ENCODE data around the gene TSPYL1. TPM values are rescaled to one million over a fixed set of nuclear protein-coding genes. Genes with fewer than 3 reads are reported as not detected.
"Not testable (repeated sequence)": the region's sequence is repeated elsewhere in the genome, so short reads cannot be mapped to it uniquely, and the experiment has no call there.

The TSPYL1 gene
- total RNA-seq, 2 donors from 2014 or later = 82.9 to 94.3 TPM

GRCh38 chr6:116326181-116326671 lies 46.5 kb upstream of the TSPYL1 start:
- intact Hi-C loops (cut with DNase I) = no loop called here
- H3K9me3 ChIP-seq = no peaks in the 10 kb centered on the region

GRCh38 chr6:116325634-116326132 lies 46.0 kb upstream of the TSPYL1 start:
- H3K9me3 ChIP-seq; H3K9ac ChIP-seq (ENCODE audit: low read depth in 2 of 2, low read length in 2 of 2); H3K4me3 ChIP-seq; DNase-seq; intact Hi-C loops (cut with DNase I); H3K27me3 ChIP-seq; H3K36me3 ChIP-seq; H3K4me1 ChIP-seq; H3K27ac ChIP-seq: not testable (repeated sequence)

More at GRCh38 chr6:116326181-116326671, 46.5 kb upstream of the TSPYL1 start:
- no peak for TF ChIP-seq CTCF (IDR thresholded peaks at IDR 0.05)
- no peak for DNase-seq
- Histone ChIP-seq H3K4me3 (no peak overlapping the region), H3K27ac (no peak overlapping the region), H3K9ac (ENCODE audit: low read depth in 2 of 2, low read length in 2 of 2) (no peak overlapping the region), H3K36me3 (no peaks in the 10 kb centered on the region), H3K27me3 (no peaks in the 10 kb centered on the region), H3K4me1 (no peaks in the 10 kb centered on the region)

GRCh38 chr6:116323863-116324262 lies 44.1 kb upstream of the TSPYL1 start:
- Histone ChIP-seq H3K9me3 (no peaks in the 10 kb centered on the region), H3K4me1 (no peaks in the 10 kb centered on the region), H3K27ac (no peak overlapping the region), H3K4me3 (no peak overlapping the region), H3K9ac (ENCODE audit: low read depth in 2 of 2, low read length in 2 of 2) (no peak overlapping the region), H3K27me3 (no peaks in the 10 kb centered on the region), H3K36me3 (no peaks in the 10 kb centered on the region)
- intact Hi-C loops (cut with DNase I) = no loop called here
- no peak for DNase-seq
- TF ChIP-seq CTCF (IDR thresholded peaks at IDR 0.05) = no peak

- H3K4me3 ChIP-seq; DNase-seq; H3K27ac ChIP-seq; H3K9me3 ChIP-seq; H3K27me3 ChIP-seq; intact Hi-C loops (cut with DNase I); H3K36me3 ChIP-seq; H3K9ac ChIP-seq (ENCODE audit: low read depth in 2 of 2, low read length in 2 of 2); H3K4me1 ChIP-seq: not testable (repeated sequence)
Observed at GRCh38 chr6:116321933-116322332, 42.2 kb upstream of the TSPYL1 start.

GRCh38 chr6:116316772-116317467 lies 37.2 kb upstream of the TSPYL1 start:
- no peak for TF ChIP-seq CTCF (IDR thresholded peaks at IDR 0.05)
- H3K9ac ChIP-seq (ENCODE audit: low read depth in 2 of 2, low read length in 2 of 2) = no peak overlapping the region

GRCh38 chr6:116314878-116315277 lies 35.1 kb upstream of the TSPYL1 start:
- no peak for DNase-seq
- no peak overlapping the region for H3K27ac ChIP-seq
- H3K9me3 ChIP-seq = no peaks in the 10 kb centered on the region
- H3K36me3 ChIP-seq = no peaks in the 10 kb centered on the region
- no peak overlapping the region for H3K4me3 ChIP-seq
- intact Hi-C loops (cut with DNase I) = no loop called here
- H3K4me1 ChIP-seq = no peaks in the 10 kb centered on the region
- TF ChIP-seq CTCF (IDR thresholded peaks at IDR 0.05) = no peak
- no peaks in the 10 kb centered on the region for H3K27me3 ChIP-seq
- no peak overlapping the region for H3K9ac ChIP-seq (ENCODE audit: low read depth in 2 of 2, low read length in 2 of 2)

More at GRCh38 chr6:116316772-116317467, 37.2 kb upstream of the TSPYL1 start:
- intact Hi-C loops (cut with DNase I) = no loop called here
- H3K4me1 ChIP-seq = no peaks in the 10 kb centered on the region
- H3K36me3 ChIP-seq = no peaks in the 10 kb centered on the region
- no peak overlapping the region for H3K27ac ChIP-seq
- no peak for DNase-seq
- no peaks in the 10 kb centered on the region for H3K9me3 ChIP-seq
- no peak overlapping the region for H3K4me3 ChIP-seq
- no peaks in the 10 kb centered on the region for H3K27me3 ChIP-seq

Data from colonic mucosa (tissue), 4 donors.